Measurements from ENCODE around the gene CELF5. TPM values are rescaled to one million over a fixed set of nuclear protein-coding genes. Genes with fewer than 3 reads are reported as not detected.

CELF5 gene
- total RNA-seq, 4 donors from 2014 or later = 0.27 to 0.48 TPM; not detected in 2

DNA sequence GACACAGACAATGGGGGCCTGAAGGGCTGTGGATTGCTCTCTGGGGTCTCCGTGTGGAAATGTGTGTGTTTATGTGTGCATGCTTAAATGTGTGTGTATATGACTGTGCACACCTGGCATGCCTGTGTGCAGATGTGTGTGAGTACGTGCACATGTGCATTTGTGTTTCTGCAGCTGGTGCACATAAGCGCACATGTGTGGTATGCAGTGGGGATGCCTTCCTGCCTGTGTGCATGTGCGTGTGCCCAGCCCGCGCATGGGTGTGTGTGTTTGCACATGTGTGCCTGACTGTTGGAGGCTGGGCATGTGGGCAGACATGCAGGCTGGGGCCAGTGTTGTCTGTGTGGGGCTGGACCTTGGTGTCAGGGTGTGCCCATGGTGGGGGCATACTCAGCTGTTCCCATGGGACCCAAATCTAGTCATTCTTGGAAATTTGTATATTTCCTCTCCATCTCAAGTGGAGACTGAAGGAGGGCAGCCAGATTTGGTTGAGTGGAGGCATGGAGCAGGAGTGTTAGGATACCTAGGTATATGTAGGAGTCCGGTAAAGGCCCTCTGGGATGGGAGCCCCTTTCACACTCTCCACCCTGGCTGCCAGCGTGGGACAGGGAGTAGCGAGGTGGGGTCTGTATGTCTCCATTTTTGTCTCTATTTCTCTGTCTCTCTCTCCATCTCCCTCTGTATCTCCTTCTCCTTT, 49.9 kb downstream of the CELF5 start:
- Histone ChIP-seq H3K4me3 (no peak overlapping the region), H3K9me3 (peaks cover 0 to 6% of the 10 kb centered on the region in 2 donors), H3K36me3 (no peaks in the 10 kb centered on the region), H3K4me1 (peaks cover 0 to 12% (median 11%) of the 10 kb centered on the region in 4 donors), H3K27ac (no peak overlapping the region), H3K27me3 (peaks cover 71% of the 10 kb centered on the region)
- TF ChIP-seq POLR2A (IDR thresholded peaks at IDR 0.05) = no peak
- no peak for TF ChIP-seq EP300 (IDR thresholded peaks at IDR 0.05; ENCODE audit: low read depth)
- no peak for TF ChIP-seq POLR2AphosphoS5 (IDR thresholded peaks at IDR 0.05)
- TF ChIP-seq, protein P1, sequence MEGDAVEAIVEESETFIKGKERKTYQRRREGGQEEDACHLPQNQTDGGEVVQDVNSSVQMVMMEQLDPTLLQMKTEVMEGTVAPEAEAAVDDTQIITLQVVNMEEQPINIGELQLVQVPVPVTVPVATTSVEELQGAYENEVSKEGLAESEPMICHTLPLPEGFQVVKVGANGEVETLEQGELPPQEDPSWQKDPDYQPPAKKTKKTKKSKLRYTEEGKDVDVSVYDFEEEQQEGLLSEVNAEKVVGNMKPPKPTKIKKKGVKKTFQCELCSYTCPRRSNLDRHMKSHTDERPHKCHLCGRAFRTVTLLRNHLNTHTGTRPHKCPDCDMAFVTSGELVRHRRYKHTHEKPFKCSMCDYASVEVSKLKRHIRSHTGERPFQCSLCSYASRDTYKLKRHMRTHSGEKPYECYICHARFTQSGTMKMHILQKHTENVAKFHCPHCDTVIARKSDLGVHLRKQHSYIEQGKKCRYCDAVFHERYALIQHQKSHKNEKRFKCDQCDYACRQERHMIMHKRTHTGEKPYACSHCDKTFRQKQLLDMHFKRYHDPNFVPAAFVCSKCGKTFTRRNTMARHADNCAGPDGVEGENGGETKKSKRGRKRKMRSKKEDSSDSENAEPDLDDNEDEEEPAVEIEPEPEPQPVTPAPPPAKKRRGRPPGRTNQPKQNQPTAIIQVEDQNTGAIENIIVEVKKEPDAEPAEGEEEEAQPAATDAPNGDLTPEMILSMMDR (IDR thresholded peaks at IDR 0.05) = no peak
- in situ Hi-C loops (cut with MboI; ENCODE audit: low pct_ligation_motif_present in 1 of 4, low pct_unique_long_range_greater_than_20kb in 1 of 4, low sequenced_read_pairs in 3 of 4) (loop anchor here in 1 of 4 donors (25.0 kb wide), 1 partner anchor 638 kb away; no protein-coding TSS in a partner anchor), intact Hi-C loops (cut with DNase I; ENCODE audit: low total_unique reads) (no loop called here)
- 76 to 90% methylated on average over 2 to 9 of the region's 9 CpGs for WGBS, 2 donors (ENCODE audit: low coverage in 1 of 2)
- DNase-seq = no peak

DNA sequence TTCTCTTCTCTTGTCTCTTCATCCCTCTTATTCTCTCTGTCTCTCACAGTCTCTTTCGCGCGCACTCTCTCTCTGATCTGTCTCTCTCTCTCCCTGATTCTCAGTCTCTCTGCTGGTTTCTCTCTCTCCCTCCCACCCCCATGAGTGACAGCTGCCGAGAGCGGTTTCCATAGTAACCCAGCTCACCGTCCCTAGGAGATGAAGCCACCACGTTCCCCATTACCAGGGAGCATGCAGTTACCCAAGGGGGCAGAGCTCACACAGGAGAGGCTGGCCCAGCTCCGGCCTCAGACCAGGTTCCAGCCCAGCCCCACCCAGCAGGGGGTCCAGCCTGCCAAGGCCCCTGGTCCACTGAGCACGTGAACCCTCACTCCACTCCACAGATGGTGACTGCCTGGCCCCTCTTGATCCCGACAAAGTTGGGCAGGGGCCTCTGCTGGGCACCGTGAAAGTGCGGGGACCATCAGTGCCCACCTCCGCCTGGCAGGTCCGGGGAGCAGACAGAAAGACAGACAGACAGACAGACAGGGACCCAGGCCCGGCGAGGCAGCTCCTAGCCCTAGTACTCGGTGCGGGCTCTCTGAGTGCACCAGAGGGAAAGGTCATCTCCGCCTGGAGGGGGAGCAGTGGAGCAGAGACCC, 50.6 kb downstream of the CELF5 start:
- Histone ChIP-seq H3K27ac (peak overlapping the region in 3 of 4 donors; percentile 36 to 68 (median 66)), H3K4me1 (peaks cover 0 to 12% (median 11%) of the 10 kb centered on the region in 4 donors), H3K36me3 (no peaks in the 10 kb centered on the region), H3K27me3 (peaks cover 64% of the 10 kb centered on the region), H3K9me3 (peaks cover 0 to 6% of the 10 kb centered on the region in 2 donors), H3K4me3 (peak overlapping the region in 3 of 4 donors; percentile 15 to 54 (median 47))
- in situ Hi-C loops (cut with MboI; ENCODE audit: low pct_ligation_motif_present in 1 of 4, low pct_unique_long_range_greater_than_20kb in 1 of 4, low sequenced_read_pairs in 3 of 4) = loop anchor here in 1 of 4 donors (25.0 kb wide), 1 partner anchor 637 kb away; no protein-coding TSS in a partner anchor
- TF ChIP-seq, protein P1 (IDR thresholded peaks at IDR 0.05) = peak in 1 of 5 experiments; percentile 18
- TF ChIP-seq POLR2AphosphoS5 (IDR thresholded peaks at IDR 0.05) = no peak
- TF ChIP-seq EP300 (IDR thresholded peaks at IDR 0.05; ENCODE audit: low read depth) = no peak
- no peak for TF ChIP-seq POLR2A (IDR thresholded peaks at IDR 0.05)
- WGBS, 2 donors (ENCODE audit: low coverage in 1 of 2) = 20% methylated on average over 14 of the region's 19 CpGs; no CpG with 5 or more reads in 1 of the 2 donors
- intact Hi-C loops (cut with DNase I; ENCODE audit: low total_unique reads) = no loop called here
- DNase-seq = no peak

DNA sequence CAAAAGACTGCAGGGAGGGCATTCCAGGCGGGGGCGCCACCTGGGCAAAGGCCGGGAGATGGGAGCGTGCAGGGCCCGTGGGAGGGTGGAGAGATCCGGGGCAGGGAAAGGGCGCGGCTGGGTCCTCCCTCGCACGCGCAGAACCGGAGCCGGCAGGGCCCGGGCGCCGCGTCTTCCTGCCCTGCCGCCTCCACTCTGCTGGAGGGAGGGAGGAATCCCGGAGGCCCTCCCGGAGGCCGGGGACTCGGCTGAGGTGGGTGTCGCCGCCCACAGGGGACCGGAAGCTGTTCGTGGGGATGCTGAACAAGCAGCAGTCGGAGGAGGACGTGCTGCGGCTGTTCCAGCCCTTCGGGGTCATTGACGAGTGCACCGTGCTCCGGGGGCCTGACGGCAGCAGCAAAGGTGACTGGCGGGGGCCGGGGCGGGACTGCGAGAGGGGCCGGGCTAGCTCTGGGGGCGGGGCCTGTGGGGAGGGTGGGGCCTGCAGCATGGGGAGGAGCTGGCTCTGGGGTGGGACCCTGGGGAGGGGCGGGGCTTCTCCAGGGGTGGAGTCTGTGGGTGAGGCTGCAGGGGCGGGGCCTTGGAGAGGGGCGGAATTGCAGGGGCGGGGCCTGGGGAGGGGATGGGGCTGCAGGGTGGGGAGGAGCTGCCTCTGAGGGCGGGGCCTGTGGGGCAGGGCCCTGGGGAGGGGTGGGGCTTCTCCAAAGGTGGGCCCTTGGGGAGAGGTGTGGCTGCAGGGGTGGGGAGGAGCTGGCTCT, 51.3 kb downstream of the CELF5 start:
- 0% methylated on average over 13 of the region's 45 CpGs; no CpG with 5 or more reads in 1 of the 2 donors for WGBS, 2 donors (ENCODE audit: low coverage in 1 of 2)
- Histone ChIP-seq H3K27ac (peak overlapping the region in 3 of 4 donors; percentile 36 to 68 (median 66)), H3K4me3 (peak overlapping the region in 3 of 4 donors; percentile 15 to 54 (median 47)), H3K36me3 (no peaks in the 10 kb centered on the region), H3K9me3 (peaks cover 0 to 6% of the 10 kb centered on the region in 2 donors), H3K4me1 (peaks cover 0 to 12% (median 11%) of the 10 kb centered on the region in 4 donors), H3K27me3 (peaks cover 61% of the 10 kb centered on the region)
- DNase-seq = peak; percentile 91
- in situ Hi-C loops (cut with MboI; ENCODE audit: low pct_ligation_motif_present in 1 of 4, low pct_unique_long_range_greater_than_20kb in 1 of 4, low sequenced_read_pairs in 3 of 4) = no loop called here
- intact Hi-C loops (cut with DNase I; ENCODE audit: low total_unique reads) = no loop called here
- TF ChIP-seq, protein P1 (IDR thresholded peaks at IDR 0.05) = peak in 1 of 5 experiments; percentile 47
- TF ChIP-seq POLR2AphosphoS5 (IDR thresholded peaks at IDR 0.05) (peak in 1 of 3 donors; percentile 22), POLR2A (IDR thresholded peaks at IDR 0.05) (no peak)

Data from transverse colon (tissue), 4 donors.